ENCODE data around the gene TAAR6. TPM values are rescaled to one million over a fixed set of nuclear protein-coding genes. Genes with fewer than 3 reads are reported as not detected.

Gene TAAR6, protein sequence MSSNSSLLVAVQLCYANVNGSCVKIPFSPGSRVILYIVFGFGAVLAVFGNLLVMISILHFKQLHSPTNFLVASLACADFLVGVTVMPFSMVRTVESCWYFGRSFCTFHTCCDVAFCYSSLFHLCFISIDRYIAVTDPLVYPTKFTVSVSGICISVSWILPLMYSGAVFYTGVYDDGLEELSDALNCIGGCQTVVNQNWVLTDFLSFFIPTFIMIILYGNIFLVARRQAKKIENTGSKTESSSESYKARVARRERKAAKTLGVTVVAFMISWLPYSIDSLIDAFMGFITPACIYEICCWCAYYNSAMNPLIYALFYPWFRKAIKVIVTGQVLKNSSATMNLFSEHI
- not detected in 2 replicates for total RNA-seq (2021; fragmentation: NEBNext Ultra II Directional; extraction: Animal tissue kit (Norgen Biotek cat#: 25700))
- polyA plus RNA-seq (2011; rRNA removed), result 0.06 TPM in 2 replicates
- polyA plus RNA-seq (2011; cell fraction: cytosol; rRNA removed), result not detected
- polyA plus RNA-seq (2011; cell fraction: nucleus; rRNA removed), result not detected
- not detected in 4 replicates for polyA plus RNA-seq (2012, experiment 1 of 2)
- polyA plus RNA-seq (2012, experiment 2 of 2), result not detected
- polyA plus RNA-seq (2013, experiment 1 of 2), result not detected
- not detected for polyA plus RNA-seq (2013, experiment 2 of 2)
- not detected in 2 replicates for polyA minus RNA-seq (2011; rRNA and poly(A)+ RNA removed)
- not detected for polyA minus RNA-seq (2011; cell fraction: cytosol; rRNA and poly(A)+ RNA removed)
- polyA minus RNA-seq (2011; cell fraction: nucleus; rRNA and poly(A)+ RNA removed), result not detected
- long read RNA-seq, experiment 1, result 0 reads
- long read RNA-seq, experiment 2, result 0 reads

DNA sequence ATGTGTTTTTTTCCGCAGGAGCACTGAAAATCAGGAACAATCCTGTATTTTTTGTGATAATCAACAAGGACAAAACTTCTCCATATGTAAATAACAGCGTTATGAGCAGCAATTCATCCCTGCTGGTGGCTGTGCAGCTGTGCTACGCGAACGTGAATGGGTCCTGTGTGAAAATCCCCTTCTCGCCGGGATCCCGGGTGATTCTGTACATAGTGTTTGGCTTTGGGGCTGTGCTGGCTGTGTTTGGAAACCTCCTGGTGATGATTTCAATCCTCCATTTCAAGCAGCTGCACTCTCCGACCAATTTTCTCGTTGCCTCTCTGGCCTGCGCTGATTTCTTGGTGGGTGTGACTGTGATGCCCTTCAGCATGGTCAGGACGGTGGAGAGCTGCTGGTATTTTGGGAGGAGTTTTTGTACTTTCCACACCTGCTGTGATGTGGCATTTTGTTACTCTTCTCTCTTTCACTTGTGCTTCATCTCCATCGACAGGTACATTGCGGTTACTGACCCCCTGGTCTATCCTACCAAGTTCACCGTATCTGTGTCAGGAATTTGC is at the start of gene TAAR6:
Gene TAAR6, plus strand, starts transcription at position 102 of the 557 bp plus-strand sequence. Its CDS starts 0 bp downstream, at position 102.
- Histone ChIP-seq H3K4me1 (replicated peaks in 1 of 4; ENCODE audit: control insufficient read depth in 3 of 4, insufficient read depth in 4 of 4, low read length in 3 of 4) (peaks cover 0 to 6% (median 1%) of the 10 kb centered on the region in 4 experiments; a peak in 5 of 7 replicates), H3K4me3 (ENCODE audit: extremely low read depth in 1 of 4, insufficient read depth in 2 of 4, low read depth in 3 of 4, low read length in 4 of 4) (no peak within 1 kb of the TSS), H2BK12ac (ENCODE audit: low read depth, low read length) (peak within 1 kb of the TSS; percentile 88), H3K23me2 (ENCODE audit: low read depth, low read length) (no peaks in the 10 kb centered on the region), H3K79me1 (ENCODE audit: low read depth, low read length) (no peaks in the 10 kb centered on the region), H3K36me3 (ENCODE audit: control insufficient read depth in 2 of 4, insufficient read depth in 4 of 4, low read length in 3 of 4) (no peaks in the 10 kb centered on the region), H4K20me1 (replicated peaks in 1 of 2; ENCODE audit: control insufficient read depth in 1 of 2, insufficient read depth in 2 of 2, low read length in 2 of 2) (no peaks in the 10 kb centered on the region), H3K18ac (ENCODE audit: extremely low read depth, low read length) (0 out of 2 replicates have a peak within 1 kb of the TSS, but pooled peaks have one; percentile 9), H4K91ac (replicated peaks; ENCODE audit: insufficient read length, low read length) (no peak within 1 kb of the TSS), H2BK15ac (ENCODE audit: low read length) (no peak within 1 kb of the TSS), H3K23ac (ENCODE audit: insufficient read length) (no peak within 1 kb of the TSS), H2AK5ac (ENCODE audit: low read depth, low read length) (no peak within 1 kb of the TSS), H2BK20ac (ENCODE audit: low read length) (0 out of 2 replicates have a peak within 1 kb of the TSS, but pooled peaks have one; percentile 37), H3K9me3 (ENCODE audit: insufficient read depth in 2 of 2, low read depth in 1 of 2, low read length in 1 of 2) (no peaks in the 10 kb centered on the region), H2BK120ac (replicated peaks; ENCODE audit: low read depth, low read length) (no peak within 1 kb of the TSS), H3K4me2 (ENCODE audit: insufficient read depth in 1 of 2, low read depth in 2 of 2, low read length in 2 of 2) (peak within 1 kb of the TSS in 1 of 2 experiments; percentile 1; a peak in 1 of 4 replicates), H4K8ac (ENCODE audit: extremely low read depth, insufficient read depth, low read length) (no peak within 1 kb of the TSS), H4K5ac (ENCODE audit: insufficient read length, low read depth, low read length) (no peak within 1 kb of the TSS), H3K9ac (replicated peaks in 1 of 4; ENCODE audit: extremely low read depth in 1 of 4, low read depth in 3 of 4, low read length in 3 of 4) (no peak within 1 kb of the TSS), H2BK5ac (ENCODE audit: low read depth, low read length) (no peak within 1 kb of the TSS), H3K56ac (replicated peaks; ENCODE audit: insufficient read length, low read depth, low read length) (no peak within 1 kb of the TSS), H3K79me2 (ENCODE audit: control insufficient read depth in 1 of 2, insufficient read depth in 2 of 2, low read length in 2 of 2) (no peaks in the 10 kb centered on the region), H3K27me3 (replicated peaks in 1 of 4; ENCODE audit: control insufficient read depth in 3 of 4, extremely low read depth in 1 of 4, insufficient read depth in 3 of 4, low read length in 3 of 4) (no peaks in the 10 kb centered on the region), H3K14ac (ENCODE audit: insufficient read length) (no peak within 1 kb of the TSS), H3K4ac (replicated peaks; ENCODE audit: insufficient read length, low read depth, low read length) (no peak within 1 kb of the TSS), H2AFZ (ENCODE audit: low read length) (peak within 1 kb of the TSS; percentile 61; the same call in 1 of the 2 replicates), H3K27ac (ENCODE audit: low read depth, low read length) (no peak within 1 kb of the TSS)
- ChIA-PET CTCF (ENCODE audit: partially characterized antibody) (no interaction called here), POLR2A (ENCODE audit: partially characterized antibody) (interaction anchor here (0.9 to 1.0 kb wide), 2 partner anchors 8 to 244 kb away, joined by 3 read pairs; partner anchors contain the start of gene RPS12)
- no peak for TF ChIP-seq BRCA1 (IDR thresholded peaks at IDR 0.05; ENCODE audit: low read depth, low read length)
- no peak for TF ChIP-seq POLR2A (IDR thresholded peaks at IDR 0.05; ENCODE audit: control extremely low read depth in 1 of 2, low read depth in 2 of 2, low read length in 2 of 2)
- no peak for TF ChIP-seq KDM1A (IDR thresholded peaks at IDR 0.05; ENCODE audit: borderline replicate concordance, low read length)
- no peak for TF ChIP-seq JUND (IDR thresholded peaks at IDR 0.05; ENCODE audit: low read length)
- TF ChIP-seq POLR2AphosphoS5 (IDR thresholded peaks at IDR 0.05; ENCODE audit: low read depth, low read length), result no peak
- no peak for TF ChIP-seq HDAC6 (IDR thresholded peaks at IDR 0.05; ENCODE audit: low read depth, low read length)
- TF ChIP-seq SP4 (IDR thresholded peaks at IDR 0.05; ENCODE audit: low read length), result no peak
- FAIRE-seq, result no peak
- WGBS, 2 experiments (ENCODE audit: extremely low coverage in 1 of 2, insufficient coverage in 1 of 2, insufficient read length in 1 of 2, insufficient replicate concordance in 2 of 2, low coverage in 1 of 2, low lambda C conversion rate in 2 of 2, missing lambda C conversion rate in 1 of 2), result 83% methylated on average over 15 of the region's 15 CpGs; no CpG with 5 or more reads in 1 of the 2 experiments
- no peak for DNase-seq (ENCODE audit: low read depth in 1 of 2, low spot score in 2 of 2)
